Measurements from ENCODE around the gene CDK17.

The CDK17 gene

DNA sequence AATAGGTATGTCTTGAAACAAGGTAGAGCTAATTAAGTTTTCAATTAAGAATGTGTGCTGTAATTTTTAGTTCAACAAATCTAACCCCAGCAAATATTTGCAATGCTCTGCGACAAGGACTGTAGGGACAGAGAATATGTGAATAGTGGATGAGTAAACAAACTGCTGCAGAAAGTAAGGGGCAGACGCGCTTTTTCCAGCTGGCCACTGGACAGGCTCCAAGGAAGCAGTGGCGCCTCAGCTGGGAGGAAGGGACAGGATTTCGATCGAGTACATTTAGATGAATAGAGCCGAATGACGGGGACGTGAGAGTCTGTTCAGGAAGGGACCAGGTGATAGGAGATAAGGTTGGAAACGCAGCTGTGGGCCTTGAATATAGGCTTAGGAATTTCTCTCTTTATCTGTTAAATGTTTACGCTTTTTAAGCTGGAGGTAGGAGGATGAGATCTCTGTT, 136.8 kb downstream of the CDK17 start:
- TF ChIP-seq RAD21 (IDR thresholded peaks at IDR 0.05; ENCODE audit: low read depth) (no peak), NFIC (IDR thresholded peaks at IDR 0.05) (no peak), EP300 (IDR thresholded peaks at IDR 0.05; ENCODE audit: borderline replicate concordance) (no peak), EGR1 (IDR thresholded peaks at IDR 0.05) (no peak), FOXM1 (IDR thresholded peaks at IDR 0.05; ENCODE audit: borderline replicate concordance, low read depth) (no peak), ZBTB7A (IDR thresholded peaks at IDR 0.05; ENCODE audit: low read depth) (no peak), CEBPB (IDR thresholded peaks at IDR 0.05) (no peak), YY1 (IDR thresholded peaks at IDR 0.05; ENCODE audit: low read depth) (no peak), TEAD4 (IDR thresholded peaks at IDR 0.05) (no peak), USF1 (IDR thresholded peaks at IDR 0.05) (no peak), TAF1 (IDR thresholded peaks at IDR 0.05; ENCODE audit: low read depth) (no peak), CREB1 (IDR thresholded peaks at IDR 0.05; ENCODE audit: low read depth) (no peak), TCF12 (IDR thresholded peaks at IDR 0.05; ENCODE audit: low read depth) (no peak)
- TF ChIP-seq, protein P1, sequence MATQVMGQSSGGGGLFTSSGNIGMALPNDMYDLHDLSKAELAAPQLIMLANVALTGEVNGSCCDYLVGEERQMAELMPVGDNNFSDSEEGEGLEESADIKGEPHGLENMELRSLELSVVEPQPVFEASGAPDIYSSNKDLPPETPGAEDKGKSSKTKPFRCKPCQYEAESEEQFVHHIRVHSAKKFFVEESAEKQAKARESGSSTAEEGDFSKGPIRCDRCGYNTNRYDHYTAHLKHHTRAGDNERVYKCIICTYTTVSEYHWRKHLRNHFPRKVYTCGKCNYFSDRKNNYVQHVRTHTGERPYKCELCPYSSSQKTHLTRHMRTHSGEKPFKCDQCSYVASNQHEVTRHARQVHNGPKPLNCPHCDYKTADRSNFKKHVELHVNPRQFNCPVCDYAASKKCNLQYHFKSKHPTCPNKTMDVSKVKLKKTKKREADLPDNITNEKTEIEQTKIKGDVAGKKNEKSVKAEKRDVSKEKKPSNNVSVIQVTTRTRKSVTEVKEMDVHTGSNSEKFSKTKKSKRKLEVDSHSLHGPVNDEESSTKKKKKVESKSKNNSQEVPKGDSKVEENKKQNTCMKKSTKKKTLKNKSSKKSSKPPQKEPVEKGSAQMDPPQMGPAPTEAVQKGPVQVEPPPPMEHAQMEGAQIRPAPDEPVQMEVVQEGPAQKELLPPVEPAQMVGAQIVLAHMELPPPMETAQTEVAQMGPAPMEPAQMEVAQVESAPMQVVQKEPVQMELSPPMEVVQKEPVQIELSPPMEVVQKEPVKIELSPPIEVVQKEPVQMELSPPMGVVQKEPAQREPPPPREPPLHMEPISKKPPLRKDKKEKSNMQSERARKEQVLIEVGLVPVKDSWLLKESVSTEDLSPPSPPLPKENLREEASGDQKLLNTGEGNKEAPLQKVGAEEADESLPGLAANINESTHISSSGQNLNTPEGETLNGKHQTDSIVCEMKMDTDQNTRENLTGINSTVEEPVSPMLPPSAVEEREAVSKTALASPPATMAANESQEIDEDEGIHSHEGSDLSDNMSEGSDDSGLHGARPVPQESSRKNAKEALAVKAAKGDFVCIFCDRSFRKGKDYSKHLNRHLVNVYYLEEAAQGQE (IDR thresholded peaks at IDR 0.05; ENCODE audit: low read depth), result no peak

- TF ChIP-seq EP300 (IDR thresholded peaks at IDR 0.05; ENCODE audit: borderline replicate concordance) (no peak), CEBPB (IDR thresholded peaks at IDR 0.05) (no peak), FOXM1 (IDR thresholded peaks at IDR 0.05; ENCODE audit: borderline replicate concordance, low read depth) (no peak), TCF12 (IDR thresholded peaks at IDR 0.05; ENCODE audit: low read depth) (no peak), TAF1 (IDR thresholded peaks at IDR 0.05; ENCODE audit: low read depth) (no peak), NFIC (IDR thresholded peaks at IDR 0.05) (no peak), YY1 (IDR thresholded peaks at IDR 0.05; ENCODE audit: low read depth) (no peak), EGR1 (IDR thresholded peaks at IDR 0.05) (no peak), TEAD4 (IDR thresholded peaks at IDR 0.05) (no peak), USF1 (IDR thresholded peaks at IDR 0.05) (no peak), RAD21 (IDR thresholded peaks at IDR 0.05; ENCODE audit: low read depth) (no peak), ZBTB7A (IDR thresholded peaks at IDR 0.05; ENCODE audit: low read depth) (no peak), CREB1 (IDR thresholded peaks at IDR 0.05; ENCODE audit: low read depth) (no peak)
- TF ChIP-seq, protein P2, sequence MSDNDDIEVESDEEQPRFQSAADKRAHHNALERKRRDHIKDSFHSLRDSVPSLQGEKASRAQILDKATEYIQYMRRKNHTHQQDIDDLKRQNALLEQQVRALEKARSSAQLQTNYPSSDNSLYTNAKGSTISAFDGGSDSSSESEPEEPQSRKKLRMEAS (IDR thresholded peaks at IDR 0.05), result no peak
- TF ChIP-seq, protein P1 (IDR thresholded peaks at IDR 0.05; ENCODE audit: low read depth), result no peak
Observed at GRCh38 chr12:96261557-96261956, 138.7 kb downstream of the CDK17 start.

GRCh38 chr12:96260644-96261043, 139.6 kb downstream of the CDK17 start:
- TF ChIP-seq, protein P1 (IDR thresholded peaks at IDR 0.05; ENCODE audit: low read depth), result no peak
- TF ChIP-seq, protein P2 (IDR thresholded peaks at IDR 0.05), result no peak
- TF ChIP-seq TCF12 (IDR thresholded peaks at IDR 0.05; ENCODE audit: low read depth) (no peak), YY1 (IDR thresholded peaks at IDR 0.05; ENCODE audit: low read depth) (no peak), RAD21 (IDR thresholded peaks at IDR 0.05; ENCODE audit: low read depth) (no peak), TEAD4 (IDR thresholded peaks at IDR 0.05) (no peak), EP300 (IDR thresholded peaks at IDR 0.05; ENCODE audit: borderline replicate concordance) (no peak), CEBPB (IDR thresholded peaks at IDR 0.05) (no peak), EGR1 (IDR thresholded peaks at IDR 0.05) (no peak), ZBTB7A (IDR thresholded peaks at IDR 0.05; ENCODE audit: low read depth) (no peak), CREB1 (IDR thresholded peaks at IDR 0.05; ENCODE audit: low read depth) (no peak), TAF1 (IDR thresholded peaks at IDR 0.05; ENCODE audit: low read depth) (no peak), NFIC (IDR thresholded peaks at IDR 0.05) (no peak), FOXM1 (IDR thresholded peaks at IDR 0.05; ENCODE audit: borderline replicate concordance, low read depth) (no peak), USF1 (IDR thresholded peaks at IDR 0.05) (no peak)

DNA sequence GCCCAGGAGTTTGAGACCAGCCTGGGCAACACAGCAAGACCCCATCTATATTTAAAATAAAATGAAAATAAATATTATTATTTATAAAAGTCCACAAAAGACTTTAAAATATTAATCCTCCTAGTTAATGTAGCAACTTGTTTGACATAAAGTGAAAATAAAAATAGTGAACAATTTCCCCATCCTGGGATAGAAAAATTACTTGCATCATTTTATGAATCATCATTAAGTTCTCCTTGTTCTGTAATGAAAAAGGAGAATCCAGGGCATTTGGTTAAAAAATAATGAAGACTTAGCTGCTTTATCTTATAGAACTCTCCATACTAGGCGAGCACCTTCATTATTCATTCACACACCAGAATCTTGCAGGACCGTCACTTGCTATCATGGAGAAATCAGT, 140.0 kb downstream of the CDK17 start:
- TF ChIP-seq, protein P1 (IDR thresholded peaks at IDR 0.05; ENCODE audit: low read depth), result no peak
- TF ChIP-seq CEBPB (IDR thresholded peaks at IDR 0.05) (no peak), TAF1 (IDR thresholded peaks at IDR 0.05; ENCODE audit: low read depth) (no peak), TCF12 (IDR thresholded peaks at IDR 0.05; ENCODE audit: low read depth) (no peak), YY1 (IDR thresholded peaks at IDR 0.05; ENCODE audit: low read depth) (no peak), FOXM1 (IDR thresholded peaks at IDR 0.05; ENCODE audit: borderline replicate concordance, low read depth) (no peak), USF1 (IDR thresholded peaks at IDR 0.05) (no peak), TEAD4 (IDR thresholded peaks at IDR 0.05) (no peak), EP300 (IDR thresholded peaks at IDR 0.05; ENCODE audit: borderline replicate concordance) (no peak), NFIC (IDR thresholded peaks at IDR 0.05) (no peak), EGR1 (IDR thresholded peaks at IDR 0.05) (no peak), RAD21 (IDR thresholded peaks at IDR 0.05; ENCODE audit: low read depth) (no peak), ZBTB7A (IDR thresholded peaks at IDR 0.05; ENCODE audit: low read depth) (no peak), CREB1 (IDR thresholded peaks at IDR 0.05; ENCODE audit: low read depth) (no peak)
- TF ChIP-seq, protein P2 (IDR thresholded peaks at IDR 0.05), result no peak
